HFF-Myc (cell line): Measurements from ENCODE around the gene PFDN1.
A peak's percentile ranks its signal among the peaks of the same experiment; 100 is the strongest.

ENCODE experiments used
- DNase-seq: peaks from one replicate; pipeline ENCODE4 v3.0.0-alpha.2; 2011; ENCODE audit warnings: low read depth; ENCODE audit errors: extremely low read depth
- H3K4me3 ChIP-seq: replicated peaks from 2 replicates; pipeline ENCODE4 v1.5.1; 2011; ENCODE audit warnings: low read depth, mild to moderate bottlenecking, control low read depth, low read length
- TF ChIP-seq, protein P1 (sequence below): IDR thresholded peaks from 2 replicates; pipeline ENCODE4 v1.5.1; 2012; ENCODE audit warnings: mild to moderate bottlenecking, low read depth, low read length, control low read depth; ENCODE audit errors: missing control alignments

PFDN1 gene

DNA sequence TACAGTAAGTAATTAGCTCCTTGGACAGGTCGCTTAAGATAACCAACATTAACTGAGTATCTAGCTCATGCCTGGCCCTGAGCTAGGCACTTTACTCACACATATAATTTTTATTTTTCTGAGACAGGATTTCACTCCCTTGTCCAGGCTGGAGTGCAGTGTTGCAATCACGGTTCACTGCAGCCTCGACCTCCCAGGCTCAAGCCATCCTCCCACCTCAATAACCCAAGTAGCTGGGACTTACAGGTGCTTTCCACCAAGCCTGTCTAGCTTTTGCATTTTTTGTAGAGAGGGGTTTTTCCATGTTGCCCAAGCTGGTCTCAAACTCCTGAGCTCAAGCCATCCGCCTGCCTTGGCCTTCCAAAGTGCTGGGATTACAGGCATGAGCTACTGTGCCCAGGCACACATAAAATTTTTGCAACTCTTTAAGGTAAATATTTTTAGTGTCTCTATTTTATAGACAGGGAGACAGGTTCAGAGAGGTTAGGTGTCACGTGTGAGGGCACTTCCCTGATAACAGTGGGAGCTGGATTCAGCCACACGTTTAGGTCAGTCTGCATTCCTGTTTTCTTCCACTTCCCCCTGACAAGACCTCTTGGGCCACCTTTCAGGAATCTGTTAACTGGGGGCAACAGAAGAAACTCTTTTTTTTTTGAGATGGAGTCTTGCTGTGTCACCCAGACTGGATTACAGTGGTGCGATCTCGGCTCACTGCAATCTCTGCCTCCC, 25.3 kb upstream of the PFDN1 start:
- no peak overlapping the region for H3K4me3 ChIP-seq
- TF ChIP-seq, protein P1, sequence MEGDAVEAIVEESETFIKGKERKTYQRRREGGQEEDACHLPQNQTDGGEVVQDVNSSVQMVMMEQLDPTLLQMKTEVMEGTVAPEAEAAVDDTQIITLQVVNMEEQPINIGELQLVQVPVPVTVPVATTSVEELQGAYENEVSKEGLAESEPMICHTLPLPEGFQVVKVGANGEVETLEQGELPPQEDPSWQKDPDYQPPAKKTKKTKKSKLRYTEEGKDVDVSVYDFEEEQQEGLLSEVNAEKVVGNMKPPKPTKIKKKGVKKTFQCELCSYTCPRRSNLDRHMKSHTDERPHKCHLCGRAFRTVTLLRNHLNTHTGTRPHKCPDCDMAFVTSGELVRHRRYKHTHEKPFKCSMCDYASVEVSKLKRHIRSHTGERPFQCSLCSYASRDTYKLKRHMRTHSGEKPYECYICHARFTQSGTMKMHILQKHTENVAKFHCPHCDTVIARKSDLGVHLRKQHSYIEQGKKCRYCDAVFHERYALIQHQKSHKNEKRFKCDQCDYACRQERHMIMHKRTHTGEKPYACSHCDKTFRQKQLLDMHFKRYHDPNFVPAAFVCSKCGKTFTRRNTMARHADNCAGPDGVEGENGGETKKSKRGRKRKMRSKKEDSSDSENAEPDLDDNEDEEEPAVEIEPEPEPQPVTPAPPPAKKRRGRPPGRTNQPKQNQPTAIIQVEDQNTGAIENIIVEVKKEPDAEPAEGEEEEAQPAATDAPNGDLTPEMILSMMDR, result no peak
- DNase-seq, result no peak

DNA sequence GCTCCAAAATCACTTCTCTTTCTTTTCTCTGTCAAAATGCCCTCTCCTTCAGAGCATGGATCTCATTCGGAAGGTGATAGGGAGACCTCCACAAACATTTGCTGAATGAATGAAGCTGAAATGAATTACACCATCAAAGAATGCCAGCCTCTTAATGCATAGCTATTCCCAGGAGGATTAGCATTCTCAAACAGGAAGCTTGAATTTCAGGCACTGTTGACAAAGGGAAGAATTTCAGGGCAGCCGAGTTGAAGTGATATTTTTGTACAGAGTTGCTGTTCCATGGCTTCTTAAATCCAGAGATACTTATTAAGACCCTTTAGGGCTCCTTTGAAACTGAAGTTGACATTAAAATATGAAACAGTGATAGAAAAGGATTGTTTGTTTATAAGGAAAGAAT, 24.7 kb upstream of the PFDN1 start:
- H3K4me3 ChIP-seq, result no peak overlapping the region
- DNase-seq, result no peak
- TF ChIP-seq, protein P1, result no peak

DNA sequence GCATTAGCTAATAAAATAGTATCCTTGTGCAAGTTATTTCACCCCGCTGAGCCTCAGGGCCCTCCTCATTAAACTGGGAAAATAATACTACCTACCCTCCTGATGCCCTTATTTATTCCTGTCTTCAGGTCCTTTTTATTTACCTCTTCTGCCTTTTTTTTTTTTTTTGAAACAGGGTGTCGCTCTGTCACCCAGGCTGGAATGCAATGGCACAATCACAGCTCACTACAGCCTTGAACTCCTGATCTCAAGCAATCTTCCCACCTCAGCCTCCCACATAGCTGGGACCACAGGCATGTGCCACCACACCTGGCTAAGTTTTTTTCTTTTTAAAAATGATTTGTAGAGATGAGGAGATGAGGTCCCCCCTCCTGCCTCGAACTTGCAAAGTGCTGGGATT, 22.6 kb upstream of the PFDN1 start:
- DNase-seq, result no peak
- H3K4me3 ChIP-seq, result no peak overlapping the region
- TF ChIP-seq, protein P1, result no peak

DNA sequence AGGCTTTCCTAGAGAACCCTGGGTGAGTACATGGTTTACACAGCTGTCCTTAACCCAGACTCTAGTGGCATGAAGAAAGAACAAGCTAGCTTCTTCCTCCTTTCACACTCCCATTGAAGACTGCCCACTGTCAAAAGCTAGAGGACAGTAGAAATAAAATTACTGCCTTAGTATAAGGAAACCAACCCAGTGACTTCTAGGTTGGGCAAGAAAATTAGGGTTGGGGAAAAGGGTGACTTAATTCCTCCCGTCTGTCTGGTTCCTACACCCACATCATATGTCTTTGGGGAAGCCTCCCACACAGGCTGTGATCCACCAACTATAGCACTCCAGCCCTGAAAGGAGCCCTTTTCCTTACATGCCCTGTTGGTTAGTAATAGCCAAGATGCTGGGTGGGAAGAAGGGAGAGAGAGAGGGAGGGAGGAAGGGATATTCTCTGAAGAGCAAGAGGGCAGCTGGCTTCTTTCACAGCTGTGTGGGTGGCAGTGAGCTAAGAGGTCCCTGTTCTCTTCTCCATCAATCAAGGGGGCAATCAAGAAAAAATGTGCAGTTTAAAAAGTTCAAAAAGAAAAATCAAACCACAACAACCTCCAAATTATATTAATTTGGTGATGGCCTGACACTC, 21.8 kb upstream of the PFDN1 start:
- no peak overlapping the region for H3K4me3 ChIP-seq
- no peak for DNase-seq
- TF ChIP-seq, protein P1, result no peak

DNA sequence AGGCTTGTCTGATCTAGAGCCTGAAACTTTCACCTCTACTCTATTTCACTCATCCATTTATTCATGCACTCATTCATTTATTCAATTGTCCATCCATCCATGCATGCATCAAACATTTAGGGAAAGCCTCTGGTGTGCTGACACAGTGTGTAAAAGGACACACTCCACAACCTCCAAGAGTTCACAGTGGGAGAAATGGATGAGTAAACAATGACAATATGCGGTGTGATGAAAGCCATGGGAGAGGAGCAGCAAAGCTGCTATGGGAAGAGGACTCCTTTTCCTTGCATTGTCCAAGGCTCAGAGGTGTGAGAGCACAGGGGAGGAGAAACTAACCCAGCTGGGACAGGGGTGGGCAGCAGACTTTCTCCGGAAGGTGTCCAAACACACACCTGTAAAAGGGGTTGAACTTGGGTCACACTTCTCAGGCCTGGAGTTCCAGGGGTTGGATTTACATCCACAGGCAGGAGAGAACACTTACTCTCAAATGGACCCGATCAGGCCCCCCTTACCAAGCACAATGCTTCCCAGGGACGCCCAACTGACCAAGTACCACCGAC, 21.2 kb upstream of the PFDN1 start:
- H3K4me3 ChIP-seq, result no peak overlapping the region
- no peak for DNase-seq
- TF ChIP-seq, protein P1, result no peak

DNA sequence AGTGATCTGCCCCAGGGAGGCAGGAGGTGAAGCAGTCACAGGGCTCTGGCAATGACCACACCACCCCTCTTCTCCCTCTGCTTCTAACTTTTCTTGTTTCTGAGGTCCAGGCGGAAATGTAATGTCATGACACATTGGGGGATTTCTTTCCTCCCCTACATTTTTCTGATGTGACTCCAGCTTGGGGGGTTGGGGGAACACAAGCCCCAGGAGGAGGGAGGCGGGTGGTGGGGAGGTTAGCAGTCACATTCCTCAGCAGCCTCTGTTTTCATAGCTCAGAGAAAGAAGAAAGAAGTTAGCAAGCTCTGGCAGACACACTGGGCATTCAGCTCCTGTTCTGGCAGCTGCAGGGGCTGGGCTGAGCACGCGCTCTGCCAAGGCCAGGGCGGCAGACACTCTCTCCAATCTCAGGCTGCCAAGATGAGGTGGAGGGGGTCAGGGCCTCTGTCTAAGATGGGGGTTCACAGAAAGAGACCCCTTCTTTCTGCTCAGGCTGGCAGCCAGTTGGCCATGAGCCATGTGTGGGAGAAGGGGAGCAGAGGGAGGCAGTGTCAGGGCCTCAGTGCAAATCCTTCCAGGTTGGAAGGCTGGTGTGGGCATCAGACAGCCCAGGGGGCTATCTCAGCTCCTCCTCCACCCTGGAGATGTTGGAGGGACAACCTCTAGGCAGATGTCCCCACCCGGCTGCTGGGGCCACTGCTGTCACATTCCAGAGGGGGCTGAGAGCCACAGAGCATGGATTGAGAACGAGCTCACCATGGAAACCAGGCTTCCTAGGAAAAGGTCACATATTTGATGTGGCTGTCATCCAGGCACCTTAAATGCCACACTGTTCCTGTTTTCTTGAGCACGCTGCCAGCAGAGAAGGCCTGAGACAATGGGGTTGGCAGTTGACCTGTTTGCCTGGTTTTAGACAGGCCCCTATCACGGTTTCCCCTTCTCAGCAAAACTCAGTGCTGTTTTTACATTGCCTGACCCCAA, 20.1 kb upstream of the PFDN1 start:
- peak; percentile 39 for DNase-seq
- H3K4me3 ChIP-seq, result no peak overlapping the region
- TF ChIP-seq, protein P1, result no peak
